Adrenal gland (tissue), 5 donors: ENCODE results near the gene LEFTY1.

ENCODE experiments used
- POLR2A ChIP-seq, 2 donors: fragments of 450-650 bp; IDR thresholded peaks; one replicate each; pipeline ENCODE4 v1.6.1; 2017; ENCODE audit warnings: antibody characterized with exemption in 2 of 2, mild to moderate bottlenecking in 2 of 2, moderate library complexity in 1 of 2
- TF ChIP-seq, protein P1 (sequence below), 6 experiments: fragments of 450-650 bp in 4 of 6; fragments of 200-600 bp in 2 of 6; sonication (generic) in 1 of 6; IDR thresholded peaks; 1 replicate in 5 of 6; 2 replicates in 1 of 6; pipeline versions ENCODE4 v1.5.1 to v1.8.0; 2016 to 2021; ENCODE audit warnings: antibody characterized with exemption in 6 of 6, mild to moderate bottlenecking in 2 of 6, moderate library complexity in 1 of 6
- donor health status: DM: no; HTN: no; CAD: no.

DNA sequence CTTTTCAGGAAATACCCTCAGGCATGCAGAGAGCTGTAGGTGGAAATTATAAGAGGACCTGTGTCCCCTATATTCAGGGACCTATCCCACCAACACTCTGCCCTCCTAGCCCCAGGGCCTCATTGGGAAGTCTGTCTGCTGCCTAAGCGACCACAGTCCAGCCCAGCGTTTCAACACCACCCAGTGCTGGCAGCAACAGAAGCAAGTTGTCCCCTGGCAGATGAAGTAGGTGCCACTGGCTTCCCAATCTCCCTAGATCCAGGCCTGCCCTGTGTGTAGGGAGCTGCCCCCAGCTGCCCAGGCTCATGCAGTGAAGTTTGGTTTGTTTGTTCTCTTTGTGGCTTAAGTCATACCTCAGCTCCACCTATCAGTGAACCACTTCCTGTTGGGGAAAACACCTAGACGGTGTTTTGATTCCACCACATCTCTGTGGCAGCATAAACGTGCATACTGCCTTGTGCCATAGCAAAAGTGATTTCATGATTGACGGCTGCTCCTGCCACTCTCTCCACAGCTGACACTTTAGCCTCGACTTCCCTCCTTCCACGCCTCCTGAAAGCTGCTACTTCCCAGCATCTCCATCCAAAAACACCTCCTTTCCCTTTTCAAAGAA lies 8.1 kb upstream of the LEFTY1 start:
- TF ChIP-seq, protein P1, sequence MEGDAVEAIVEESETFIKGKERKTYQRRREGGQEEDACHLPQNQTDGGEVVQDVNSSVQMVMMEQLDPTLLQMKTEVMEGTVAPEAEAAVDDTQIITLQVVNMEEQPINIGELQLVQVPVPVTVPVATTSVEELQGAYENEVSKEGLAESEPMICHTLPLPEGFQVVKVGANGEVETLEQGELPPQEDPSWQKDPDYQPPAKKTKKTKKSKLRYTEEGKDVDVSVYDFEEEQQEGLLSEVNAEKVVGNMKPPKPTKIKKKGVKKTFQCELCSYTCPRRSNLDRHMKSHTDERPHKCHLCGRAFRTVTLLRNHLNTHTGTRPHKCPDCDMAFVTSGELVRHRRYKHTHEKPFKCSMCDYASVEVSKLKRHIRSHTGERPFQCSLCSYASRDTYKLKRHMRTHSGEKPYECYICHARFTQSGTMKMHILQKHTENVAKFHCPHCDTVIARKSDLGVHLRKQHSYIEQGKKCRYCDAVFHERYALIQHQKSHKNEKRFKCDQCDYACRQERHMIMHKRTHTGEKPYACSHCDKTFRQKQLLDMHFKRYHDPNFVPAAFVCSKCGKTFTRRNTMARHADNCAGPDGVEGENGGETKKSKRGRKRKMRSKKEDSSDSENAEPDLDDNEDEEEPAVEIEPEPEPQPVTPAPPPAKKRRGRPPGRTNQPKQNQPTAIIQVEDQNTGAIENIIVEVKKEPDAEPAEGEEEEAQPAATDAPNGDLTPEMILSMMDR (IDR thresholded peaks at IDR 0.05): no peak
- TF ChIP-seq POLR2A (IDR thresholded peaks at IDR 0.05): no peak
